Jurkat, Clone E6-1 (cell line): ENCODE results near the gene MED13.
"Not testable (repeated sequence)": the region's sequence is repeated elsewhere in the genome, so short reads cannot be mapped to it uniquely, and the experiment has no call there.

ENCODE experiments used
- DNase-seq: peaks from one replicate; pipeline ENCODE4 v3.0.0-alpha.2; 2011; ENCODE audit warnings: low read depth, low spot score
- H3K4me3 ChIP-seq: 2 replicates; pipeline ENCODE4 v1.5.1; 2011; ENCODE audit warnings: mild to moderate bottlenecking, low read length, control low read depth, moderate library complexity

Gene MED13

GRCh38 chr17:62092784-62093183 is 27.7 kb upstream of the MED13 start:
- DNase-seq = no peak
- H3K4me3 ChIP-seq = no peak overlapping the region

GRCh38 chr17:62091804-62092203 is 26.7 kb upstream of the MED13 start:
- no peak for DNase-seq

GRCh38 chr17:62090868-62091267 is 25.8 kb upstream of the MED13 start:
- DNase-seq = no peak

More at GRCh38 chr17:62091804-62092203, 26.7 kb upstream of the MED13 start:
- H3K4me3 ChIP-seq = no peak overlapping the region

GRCh38 chr17:62090021-62090824 is 25.1 kb upstream of the MED13 start:
- no peak for DNase-seq
- H3K4me3 ChIP-seq = no peak overlapping the region

More at GRCh38 chr17:62090868-62091267, 25.8 kb upstream of the MED13 start:
- no peak overlapping the region for H3K4me3 ChIP-seq

GRCh38 chr17:62089334-62089733 is 24.3 kb upstream of the MED13 start:
- no peak overlapping the region for H3K4me3 ChIP-seq

GRCh38 chr17:62086737-62087136 is 21.7 kb upstream of the MED13 start:
- no peak for DNase-seq
- H3K4me3 ChIP-seq = no peak overlapping the region

More at GRCh38 chr17:62089334-62089733, 24.3 kb upstream of the MED13 start:
- DNase-seq = no peak

GRCh38 chr17:62085511-62086408 is 20.7 kb upstream of the MED13 start:
- peak; percentile 78 for DNase-seq
- no peak overlapping the region for H3K4me3 ChIP-seq

GRCh38 chr17:62084585-62084984 is 19.5 kb upstream of the MED13 start:
- no peak overlapping the region for H3K4me3 ChIP-seq
- DNase-seq = no peak

GRCh38 chr17:62083651-62084050 is 18.6 kb upstream of the MED13 start:
- H3K4me3 ChIP-seq = no peak overlapping the region
- no peak for DNase-seq

GRCh38 chr17:62080647-62081046 is 15.6 kb upstream of the MED13 start:
- no peak overlapping the region for H3K4me3 ChIP-seq
- no peak for DNase-seq

GRCh38 chr17:62078009-62078408 is 12.9 kb upstream of the MED13 start:
- no peak overlapping the region for H3K4me3 ChIP-seq
- DNase-seq = no peak

GRCh38 chr17:62076864-62077788 is 12.0 kb upstream of the MED13 start:
- DNase-seq = no peak
- no peak overlapping the region for H3K4me3 ChIP-seq

GRCh38 chr17:62075308-62075815 is 10.3 kb upstream of the MED13 start:
- DNase-seq = no peak
- no peak overlapping the region for H3K4me3 ChIP-seq

GRCh38 chr17:62073993-62074392 is 8.9 kb upstream of the MED13 start:
- DNase-seq = no peak
- no peak overlapping the region for H3K4me3 ChIP-seq

- not testable (repeated sequence) for H3K4me3 ChIP-seq, DNase-seq
Observed at GRCh38 chr17:62072855-62073254, 7.8 kb upstream of the MED13 start.

- no peak for DNase-seq
- H3K4me3 ChIP-seq = no peak overlapping the region
Observed at GRCh38 chr17:62070900-62071299, 5.8 kb upstream of the MED13 start.

GRCh38 chr17:62067165-62068145 is 2.4 kb upstream of the MED13 start:
- no peak for DNase-seq
- H3K4me3 ChIP-seq = no peak overlapping the region
